ENCODE measurements around the gene ATP8A2. TPM values are rescaled to one million over a fixed set of nuclear protein-coding genes. Genes with fewer than 3 reads are reported as not detected.

Gene ATP8A2
- total and polyA plus RNA-seq, 9 of the 15 experiments (the other 6 are each of a cell fraction or from before 2014, with no cell fraction given), result under 0.01 to 0.33 (median 0.06) TPM; not detected in 4

DNA sequence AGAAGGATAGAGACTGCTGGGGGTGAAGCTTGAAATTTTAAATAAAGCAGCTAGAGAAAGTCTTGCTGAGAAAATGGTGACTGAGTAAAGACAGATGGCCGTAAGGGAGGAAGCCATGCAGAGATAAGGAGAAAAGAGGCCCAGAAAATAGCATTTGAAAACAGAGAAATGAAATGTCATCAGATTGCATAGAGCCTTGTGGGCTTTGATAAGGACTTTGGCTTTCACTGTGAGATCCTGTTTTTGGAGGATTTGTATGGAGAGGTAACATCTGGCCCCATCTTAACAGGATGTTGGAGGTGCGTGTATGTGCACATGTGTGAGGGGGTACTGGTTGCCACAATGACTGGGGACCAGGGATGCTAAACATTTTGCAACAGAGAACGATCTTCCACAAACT, 19.5 kb upstream of the ATP8A2 start (continued):
- TF ChIP-seq, protein P1, sequence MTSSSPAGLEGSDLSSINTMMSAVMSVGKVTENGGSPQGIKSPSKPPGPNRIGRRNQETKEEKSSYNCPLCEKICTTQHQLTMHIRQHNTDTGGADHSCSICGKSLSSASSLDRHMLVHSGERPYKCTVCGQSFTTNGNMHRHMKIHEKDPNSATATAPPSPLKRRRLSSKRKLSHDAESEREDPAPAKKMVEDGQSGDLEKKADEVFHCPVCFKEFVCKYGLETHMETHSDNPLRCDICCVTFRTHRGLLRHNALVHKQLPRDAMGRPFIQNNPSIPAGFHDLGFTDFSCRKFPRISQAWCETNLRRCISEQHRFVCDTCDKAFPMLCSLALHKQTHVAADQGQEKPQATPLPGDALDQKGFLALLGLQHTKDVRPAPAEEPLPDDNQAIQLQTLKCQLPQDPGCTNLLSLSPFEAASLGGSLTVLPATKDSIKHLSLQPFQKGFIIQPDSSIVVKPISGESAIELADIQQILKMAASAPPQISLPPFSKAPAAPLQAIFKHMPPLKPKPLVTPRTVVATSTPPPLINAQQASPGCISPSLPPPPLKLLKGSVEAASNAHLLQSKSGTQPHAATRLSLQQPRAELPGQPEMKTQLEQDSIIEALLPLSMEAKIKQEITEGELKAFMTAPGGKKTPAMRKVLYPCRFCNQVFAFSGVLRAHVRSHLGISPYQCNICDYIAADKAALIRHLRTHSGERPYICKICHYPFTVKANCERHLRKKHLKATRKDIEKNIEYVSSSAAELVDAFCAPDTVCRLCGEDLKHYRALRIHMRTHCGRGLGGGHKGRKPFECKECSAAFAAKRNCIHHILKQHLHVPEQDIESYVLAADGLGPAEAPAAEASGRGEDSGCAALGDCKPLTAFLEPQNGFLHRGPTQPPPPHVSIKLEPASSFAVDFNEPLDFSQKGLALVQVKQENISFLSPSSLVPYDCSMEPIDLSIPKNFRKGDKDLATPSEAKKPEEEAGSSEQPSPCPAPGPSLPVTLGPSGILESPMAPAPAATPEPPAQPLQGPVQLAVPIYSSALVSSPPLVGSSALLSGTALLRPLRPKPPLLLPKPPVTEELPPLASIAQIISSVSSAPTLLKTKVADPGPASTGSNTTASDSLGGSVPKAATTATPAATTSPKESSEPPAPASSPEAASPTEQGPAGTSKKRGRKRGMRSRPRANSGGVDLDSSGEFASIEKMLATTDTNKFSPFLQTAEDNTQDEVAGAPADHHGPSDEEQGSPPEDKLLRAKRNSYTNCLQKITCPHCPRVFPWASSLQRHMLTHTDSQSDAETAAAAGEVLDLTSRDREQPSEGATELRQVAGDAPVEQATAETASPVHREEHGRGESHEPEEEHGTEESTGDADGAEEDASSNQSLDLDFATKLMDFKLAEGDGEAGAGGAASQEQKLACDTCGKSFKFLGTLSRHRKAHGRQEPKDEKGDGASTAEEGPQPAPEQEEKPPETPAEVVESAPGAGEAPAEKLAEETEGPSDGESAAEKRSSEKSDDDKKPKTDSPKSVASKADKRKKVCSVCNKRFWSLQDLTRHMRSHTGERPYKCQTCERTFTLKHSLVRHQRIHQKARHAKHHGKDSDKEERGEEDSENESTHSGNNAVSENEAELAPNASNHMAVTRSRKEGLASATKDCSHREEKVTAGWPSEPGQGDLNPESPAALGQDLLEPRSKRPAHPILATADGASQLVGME (CRISPR knock-in tag; IDR thresholded peaks at IDR 0.05), result no peak
- no peak for TF ChIP-seq NR4A1 (CRISPR knock-in tag; IDR thresholded peaks at IDR 0.05)
- TF ChIP-seq NR4A1 (tag; IDR thresholded peaks at IDR 0.05), result peak; percentile 62; the same call in 1 of the 2 replicates
- no peak for TF ChIP-seq FIP1L1 (IDR thresholded peaks at IDR 0.05; ENCODE audit: low read depth, low read length, poor library complexity, severe bottlenecking)
- TF ChIP-seq TGIF2 (CRISPR knock-in tag; IDR thresholded peaks at IDR 0.05), result no peak
- TF ChIP-seq POLR2H (tag; IDR thresholded peaks at IDR 0.05; ENCODE audit: low read depth), result no peak
- no peak for TF ChIP-seq KDM2B (CRISPR knock-in tag; IDR thresholded peaks at IDR 0.05)
- TF ChIP-seq, protein P2, sequence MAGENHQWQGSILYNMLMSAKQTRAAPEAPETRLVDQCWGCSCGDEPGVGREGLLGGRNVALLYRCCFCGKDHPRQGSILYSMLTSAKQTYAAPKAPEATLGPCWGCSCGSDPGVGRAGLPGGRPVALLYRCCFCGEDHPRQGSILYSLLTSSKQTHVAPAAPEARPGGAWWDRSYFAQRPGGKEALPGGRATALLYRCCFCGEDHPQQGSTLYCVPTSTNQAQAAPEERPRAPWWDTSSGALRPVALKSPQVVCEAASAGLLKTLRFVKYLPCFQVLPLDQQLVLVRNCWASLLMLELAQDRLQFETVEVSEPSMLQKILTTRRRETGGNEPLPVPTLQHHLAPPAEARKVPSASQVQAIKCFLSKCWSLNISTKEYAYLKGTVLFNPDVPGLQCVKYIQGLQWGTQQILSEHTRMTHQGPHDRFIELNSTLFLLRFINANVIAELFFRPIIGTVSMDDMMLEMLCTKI (IDR thresholded peaks at IDR 0.05; ENCODE audit: partially characterized antibody), result no peak
- TF ChIP-seq MAFF (IDR thresholded peaks at IDR 0.05; ENCODE audit: low read length), result peak; percentile 43; the same call in 1 of the 2 replicates
- peak; percentile 65; the same call in 1 of the 2 replicates for TF ChIP-seq KHSRP (IDR thresholded peaks at IDR 0.05)
- TF ChIP-seq SMAD4 (CRISPR knock-in tag; conservative IDR thresholded peaks at IDR 0.05), result peak; percentile 81
- TF ChIP-seq RFX1 (IDR thresholded peaks at IDR 0.05), result no peak
- peak; percentile 89 for TF ChIP-seq NBN (IDR thresholded peaks at IDR 0.05; ENCODE audit: low read depth)
- no peak for TF ChIP-seq BDP1 (IDR thresholded peaks at IDR 0.05; ENCODE audit: insufficient read depth, insufficient read length)
- no peak for TF ChIP-seq ZFP36 (IDR thresholded peaks at IDR 0.05; ENCODE audit: low read depth, low read length, partially characterized antibody)
- TF ChIP-seq GTF2F1 (IDR thresholded peaks at IDR 0.05; ENCODE audit: low read depth, low read length), result no peak
- TF ChIP-seq ZNF584 (CRISPR knock-in tag; IDR thresholded peaks at IDR 0.05; ENCODE audit: low read depth), result peak; percentile 49; the same call in 1 of the 2 replicates
- TF ChIP-seq SP2 (IDR thresholded peaks at IDR 0.05; ENCODE audit: extremely low read depth, low read depth, low read length, poor library complexity, severe bottlenecking), result no peak
- TF ChIP-seq, protein P3, sequence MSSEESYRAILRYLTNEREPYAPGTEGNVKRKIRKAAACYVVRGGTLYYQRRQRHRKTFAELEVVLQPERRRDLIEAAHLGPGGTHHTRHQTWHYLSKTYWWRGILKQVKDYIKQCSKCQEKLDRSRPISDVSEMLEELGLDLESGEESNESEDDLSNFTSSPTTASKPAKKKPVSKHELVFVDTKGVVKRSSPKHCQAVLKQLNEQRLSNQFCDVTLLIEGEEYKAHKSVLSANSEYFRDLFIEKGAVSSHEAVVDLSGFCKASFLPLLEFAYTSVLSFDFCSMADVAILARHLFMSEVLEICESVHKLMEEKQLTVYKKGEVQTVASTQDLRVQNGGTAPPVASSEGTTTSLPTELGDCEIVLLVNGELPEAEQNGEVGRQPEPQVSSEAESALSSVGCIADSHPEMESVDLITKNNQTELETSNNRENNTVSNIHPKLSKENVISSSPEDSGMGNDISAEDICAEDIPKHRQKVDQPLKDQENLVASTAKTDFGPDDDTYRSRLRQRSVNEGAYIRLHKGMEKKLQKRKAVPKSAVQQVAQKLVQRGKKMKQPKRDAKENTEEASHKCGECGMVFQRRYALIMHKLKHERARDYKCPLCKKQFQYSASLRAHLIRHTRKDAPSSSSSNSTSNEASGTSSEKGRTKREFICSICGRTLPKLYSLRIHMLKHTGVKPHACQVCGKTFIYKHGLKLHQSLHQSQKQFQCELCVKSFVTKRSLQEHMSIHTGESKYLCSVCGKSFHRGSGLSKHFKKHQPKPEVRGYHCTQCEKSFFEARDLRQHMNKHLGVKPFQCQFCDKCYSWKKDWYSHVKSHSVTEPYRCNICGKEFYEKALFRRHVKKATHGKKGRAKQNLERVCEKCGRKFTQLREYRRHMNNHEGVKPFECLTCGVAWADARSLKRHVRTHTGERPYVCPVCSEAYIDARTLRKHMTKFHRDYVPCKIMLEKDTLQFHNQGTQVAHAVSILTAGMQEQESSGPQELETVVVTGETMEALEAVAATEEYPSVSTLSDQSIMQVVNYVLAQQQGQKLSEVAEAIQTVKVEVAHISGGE (CRISPR knock-in tag; IDR thresholded peaks at IDR 0.05), result peak in 1 of 3 experiments; percentile 57; a peak in 2 of 6 replicates

All from K562 (cell line).